Stimulated activated CD4-positive, alpha-beta T cell treated with anti-CD3 and anti-CD28 coated beads, Interleukin-12 subunit alpha, Interleukin-12 subunit beta, amount 100 ng/mL, for 48 hours (primary cell): Measurements from ENCODE around the gene TLR9.

Experiments used
- DNase-seq, 3 donors: peaks; one replicate each; pipeline ENCODE4 v3.0.0-alpha.2; 2020; ENCODE audit warnings: low read depth in 2 of 3, low spot score in 1 of 3

TLR9 gene

DNA sequence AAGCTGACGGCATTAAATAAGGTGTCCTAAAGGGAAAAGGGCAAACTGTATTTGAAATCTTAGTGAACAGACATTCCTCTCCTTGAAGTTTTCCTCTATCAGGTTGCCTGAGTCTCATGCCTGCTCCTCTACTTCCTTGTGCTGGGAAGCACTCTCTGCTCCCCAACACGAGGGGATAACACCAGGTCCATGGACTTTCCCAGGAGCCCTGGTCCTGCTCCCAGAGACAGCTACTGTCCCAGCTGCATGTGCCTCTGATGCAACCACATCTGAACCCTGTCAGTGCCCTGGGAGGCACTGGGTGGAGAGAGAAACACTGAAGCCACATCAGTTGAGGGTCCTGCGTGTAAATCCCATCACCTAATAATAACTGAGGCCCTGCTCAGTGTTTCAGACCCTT, 7.4 kb downstream of the TLR9 start:
- DNase-seq = no peak

- DNase-seq = no peak
These were observed 8.0 kb downstream of the TLR9 start for GRCh38 chr3:52217409-52217805.

DNA sequence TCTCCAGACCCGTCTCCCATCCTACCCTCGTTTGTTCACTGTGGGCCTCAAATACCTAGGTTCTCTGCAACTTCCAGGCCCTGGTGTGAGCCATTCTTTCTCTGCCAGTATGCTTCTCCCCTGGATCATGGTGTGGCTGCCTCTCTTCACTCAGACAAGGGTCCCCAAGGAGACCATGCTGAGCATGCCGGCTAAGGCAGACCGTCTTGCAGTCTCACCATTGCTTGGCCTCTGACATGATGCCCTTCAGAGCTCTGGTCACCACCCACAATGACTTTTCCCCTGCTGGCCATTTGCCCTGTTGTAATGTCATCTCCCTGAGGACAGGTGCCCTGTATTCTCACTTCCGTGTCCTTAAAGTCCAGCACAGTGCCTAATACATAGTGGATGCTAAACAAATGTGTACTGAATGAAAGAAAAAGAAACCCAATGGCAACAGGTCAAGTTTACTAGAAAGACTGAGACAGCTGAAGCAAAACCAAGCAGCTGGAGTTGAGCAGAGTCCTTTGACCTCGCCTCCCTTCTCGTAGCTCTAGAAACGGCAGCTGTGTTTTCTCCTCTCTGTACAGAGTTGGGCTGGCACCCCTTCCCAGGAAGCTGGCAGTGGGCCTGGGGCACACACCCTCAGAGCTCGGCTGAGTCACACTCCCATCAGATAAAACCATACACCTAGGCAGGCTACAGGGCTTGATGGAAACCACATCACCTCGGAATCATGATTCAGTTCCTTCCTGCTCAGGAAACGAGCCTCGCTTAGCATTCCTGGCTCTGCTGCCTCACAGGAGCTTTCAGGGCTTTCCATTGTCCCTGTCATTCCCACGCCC, 8.6 kb downstream of the TLR9 start:
- DNase-seq = no peak

DNA sequence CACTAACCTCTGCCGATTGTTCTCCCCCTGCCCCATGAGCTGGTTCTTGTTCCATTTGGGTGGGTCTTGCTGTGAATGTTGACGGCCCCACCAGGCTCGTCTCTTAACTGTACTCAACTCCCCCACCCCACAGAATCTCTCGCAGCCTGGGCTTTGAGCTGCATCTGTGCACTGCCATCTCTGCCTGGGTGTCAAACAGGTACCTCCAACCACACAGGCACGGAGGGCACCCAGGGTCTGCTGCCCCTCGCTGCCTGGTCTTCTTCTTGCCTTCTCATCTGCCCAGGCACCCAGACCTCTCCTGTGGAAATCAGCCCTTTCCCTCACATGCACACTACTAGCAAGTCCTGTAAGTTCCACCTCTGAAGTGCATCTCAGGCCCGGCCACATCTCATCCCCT, 10.1 kb downstream of the TLR9 start:
- no peak for DNase-seq

GRCh38 chr3:52213901-52214300, 11.5 kb downstream of the TLR9 start:
- DNase-seq = no peak

- no peak for DNase-seq
These were observed 12.4 kb downstream of the TLR9 start for GRCh38 chr3:52213005-52213404.

DNA sequence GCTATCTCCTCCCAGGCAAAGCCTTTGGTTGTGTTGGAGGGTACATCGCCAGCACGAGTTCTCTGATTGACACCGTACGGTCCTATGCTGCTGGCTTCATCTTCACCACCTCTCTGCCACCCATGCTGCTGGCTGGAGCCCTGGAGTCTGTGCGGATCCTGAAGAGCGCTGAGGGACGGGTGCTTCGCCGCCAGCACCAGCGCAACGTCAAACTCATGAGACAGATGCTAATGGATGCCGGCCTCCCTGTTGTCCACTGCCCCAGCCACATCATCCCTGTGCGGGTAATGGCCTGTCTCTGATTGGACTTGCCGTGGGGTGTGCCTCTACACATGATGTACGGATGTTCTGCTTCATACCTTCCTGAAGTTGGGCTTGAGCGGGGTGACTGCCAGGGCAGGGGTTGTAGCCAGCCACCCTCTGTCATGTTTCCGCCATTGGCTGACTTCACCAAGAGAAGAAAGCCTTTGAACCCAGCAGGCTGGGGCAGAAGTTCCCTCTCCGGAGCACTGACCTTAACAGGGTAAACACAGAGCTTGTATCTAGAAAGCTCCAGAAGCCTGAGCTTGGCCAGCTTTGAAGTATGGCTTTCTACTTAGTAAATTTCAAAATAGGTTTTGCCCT, 14.1 kb downstream of the TLR9 start:
- no peak for DNase-seq

- no peak for DNase-seq
These were observed 14.8 kb downstream of the TLR9 start for GRCh38 chr3:52210550-52211046.

DNA sequence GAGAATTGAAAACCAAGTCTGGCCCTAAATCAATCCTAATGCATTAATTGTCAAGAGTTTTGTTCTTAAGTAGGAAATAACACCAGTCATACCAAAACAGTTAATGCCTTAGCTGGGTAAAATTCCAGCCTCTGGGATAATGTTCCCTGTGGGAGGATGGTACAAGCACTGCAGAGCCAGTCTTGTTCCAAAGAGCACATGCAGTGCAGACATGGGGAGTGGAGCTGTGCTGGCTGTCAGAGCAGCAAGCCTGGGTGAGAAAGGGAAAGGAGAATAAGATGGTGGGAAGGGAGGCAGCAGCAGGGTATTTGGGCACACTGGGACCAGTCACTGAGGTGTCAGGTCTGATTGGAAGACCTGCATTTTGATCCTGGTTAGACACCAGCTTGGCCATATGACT, 15.4 kb downstream of the TLR9 start:
- no peak for DNase-seq

GRCh38 chr3:52208556-52208955, 16.9 kb downstream of the TLR9 start:
- no peak for DNase-seq

DNA sequence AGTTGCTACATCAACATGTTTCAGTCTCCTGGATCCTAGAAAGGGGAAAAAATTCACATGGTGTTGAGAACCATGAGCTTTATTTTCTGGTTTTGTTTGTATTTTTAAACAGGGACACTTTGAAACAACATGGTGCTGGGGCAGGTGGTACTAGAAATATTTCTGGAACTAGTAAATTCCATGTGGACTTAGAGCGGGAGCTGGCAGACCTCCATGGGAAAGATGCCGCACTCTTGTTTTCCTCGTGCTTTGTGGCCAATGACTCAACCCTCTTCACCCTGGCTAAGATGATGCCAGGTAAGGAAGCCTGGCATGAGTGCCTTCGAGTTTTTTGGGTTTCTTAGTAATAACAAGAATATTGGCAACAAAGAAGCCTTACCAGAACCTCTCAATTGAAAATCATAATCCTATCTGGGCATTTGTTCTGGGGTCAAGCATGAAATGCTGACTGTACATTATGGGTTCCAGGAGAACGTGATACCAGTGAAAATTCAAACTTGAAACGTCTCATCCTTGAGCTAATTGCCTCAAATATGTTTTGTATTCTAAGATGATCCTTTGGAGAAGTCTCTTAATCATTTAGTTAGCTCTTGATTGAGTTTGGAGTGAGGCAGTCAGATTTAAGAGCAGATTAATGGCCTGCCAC, 19.6 kb downstream of the TLR9 start:
- no peak for DNase-seq

- DNase-seq = no peak
These were observed 20.9 kb downstream of the TLR9 start for GRCh38 chr3:52204337-52205073.

DNA sequence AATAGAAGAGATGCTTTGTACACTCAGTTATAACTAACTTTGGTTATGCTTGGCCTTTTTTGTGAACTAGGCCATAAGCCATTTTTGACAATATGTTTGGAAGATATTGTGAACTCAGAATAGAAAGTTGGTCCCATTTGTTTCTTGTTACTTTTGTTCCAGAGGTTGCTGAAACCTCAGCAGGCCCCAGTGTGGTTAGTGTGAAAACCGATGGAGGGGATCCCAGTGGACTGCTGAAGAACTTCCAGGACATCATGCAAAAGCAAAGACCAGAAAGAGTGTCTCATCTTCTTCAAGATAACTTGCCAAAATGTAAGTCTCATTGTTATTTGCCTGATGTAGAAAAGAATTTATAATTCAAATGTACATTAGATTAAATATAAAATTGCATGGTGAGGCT, 21.7 kb downstream of the TLR9 start:
- DNase-seq = no peak

GRCh38 chr3:52202384-52203077, 22.9 kb downstream of the TLR9 start:
- DNase-seq = no peak

DNA sequence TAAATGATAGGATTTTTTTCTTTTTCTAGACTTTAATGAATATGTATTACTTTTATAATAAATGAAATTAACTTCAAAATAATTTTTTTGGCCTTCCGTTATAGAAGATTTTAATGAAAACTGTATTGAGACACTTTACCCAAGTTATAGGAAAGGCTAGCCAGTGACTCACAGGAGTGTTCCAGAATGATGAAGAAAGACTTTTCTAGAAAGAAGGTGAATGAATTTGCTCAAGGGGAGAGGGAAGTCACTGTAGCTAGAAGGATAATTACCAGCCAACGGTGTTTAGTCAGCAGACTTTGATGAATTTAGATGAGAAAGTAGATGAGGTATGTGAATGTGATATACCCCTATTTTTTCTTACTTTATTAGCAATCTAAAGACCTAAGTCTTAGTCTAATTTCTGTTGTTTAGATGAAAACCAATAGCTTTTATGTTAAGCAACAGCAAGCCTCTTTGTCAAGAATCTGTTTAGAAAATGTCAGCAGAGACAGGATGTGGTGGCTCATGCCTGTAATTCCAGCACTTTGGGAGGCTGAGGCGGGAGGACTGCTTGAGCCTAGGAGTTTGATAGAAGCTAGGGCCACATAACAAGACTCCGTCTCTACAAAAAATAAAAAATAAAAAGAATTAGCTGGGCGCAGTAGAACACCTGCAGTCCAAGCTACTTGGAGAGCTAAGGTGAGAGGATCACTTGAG, 24.3 kb downstream of the TLR9 start:
- DNase-seq = no peak

- DNase-seq = no peak
These were observed 26.5 kb downstream of the TLR9 start for GRCh38 chr3:52198643-52199608.

DNA sequence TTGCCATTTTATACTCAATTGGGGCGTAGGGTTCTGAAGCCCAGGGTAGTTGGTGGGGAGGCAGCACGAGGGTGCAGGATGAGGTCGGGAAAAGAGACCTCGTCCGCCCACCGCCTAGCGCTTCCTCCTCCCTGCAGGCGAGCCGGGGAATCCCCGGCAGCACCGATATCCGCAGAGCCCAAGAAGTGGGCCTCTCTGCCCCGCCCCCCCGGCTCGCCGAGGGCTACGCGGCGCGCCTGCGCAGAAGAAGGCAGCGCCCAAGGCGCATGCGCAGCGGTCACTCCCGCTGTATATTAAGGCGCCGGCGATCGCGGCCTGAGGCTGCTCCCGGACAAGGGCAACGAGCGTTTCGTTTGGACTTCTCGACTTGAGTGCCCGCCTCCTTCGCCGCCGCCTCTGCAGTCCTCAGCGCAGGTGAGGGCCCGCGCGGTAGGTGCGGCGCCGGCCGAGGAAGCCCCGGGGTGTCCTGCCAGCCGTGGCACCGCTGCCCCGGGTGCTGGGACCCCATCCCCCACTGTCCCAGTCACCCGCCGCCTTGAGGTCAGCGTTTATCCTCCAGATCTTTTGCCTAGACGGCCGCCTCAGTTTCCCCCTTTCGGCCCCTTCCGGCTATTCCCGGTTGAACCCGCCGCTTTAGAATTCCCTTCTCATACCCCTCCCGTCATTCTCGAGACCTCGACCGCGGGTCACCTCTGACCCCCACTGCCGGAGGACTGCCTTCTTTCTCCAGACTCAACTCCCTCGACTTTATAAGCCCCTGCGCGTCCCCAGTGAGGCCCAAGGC, 27.4 kb downstream of the TLR9 start, which contains the start of gene ALAS1:
ALAS1 (plus strand) TSS at position 319 of the 784 bp plus-strand sequence. CDS start 1,082 bp downstream, outside the sequence.
- DNase-seq = peak; percentile 83 to 92 (median 91)

GRCh38 chr3:52197499-52197841, 28.0 kb downstream of the TLR9 start:
- no peak for DNase-seq
